GM18867 (cell line): ENCODE measurements around the gene ELK4.

ENCODE experiments used
- ATAC-seq: cut with Tn5 transposase; IDR thresholded peaks from one replicate; pipeline ENCODE4 v1.9.1; 2021; ENCODE audit warnings: mild to moderate bottlenecking, moderate library complexity; ENCODE audit not compliant: unreplicated experiment

The ELK4 gene

GRCh38 chr1:205582471-205583291 is 49.1 kb downstream of the ELK4 start:
- no peak for ATAC-seq

GRCh38 chr1:205582046-205582445 is 49.8 kb downstream of the ELK4 start:
- no peak for ATAC-seq

- no peak for ATAC-seq
These were observed 50.4 kb downstream of the ELK4 start for GRCh38 chr1:205581321-205581980.

GRCh38 chr1:205580923-205581180 is 51.0 kb downstream of the ELK4 start:
- ATAC-seq: no peak

- ATAC-seq: no peak
These were observed 51.5 kb downstream of the ELK4 start for GRCh38 chr1:205580140-205580922.

GRCh38 chr1:205579711-205580110 is 52.1 kb downstream of the ELK4 start:
- ATAC-seq: no peak

- ATAC-seq: no peak
These were observed 52.8 kb downstream of the ELK4 start for GRCh38 chr1:205578780-205579571.

- no peak for ATAC-seq
These were observed 53.7 kb downstream of the ELK4 start for GRCh38 chr1:205577874-205578658.

GRCh38 chr1:205576805-205577761 is 54.7 kb downstream of the ELK4 start:
- no peak for ATAC-seq

GRCh38 chr1:205576011-205576410 is 55.8 kb downstream of the ELK4 start:
- no peak for ATAC-seq

- ATAC-seq: no peak
These were observed 56.4 kb downstream of the ELK4 start for GRCh38 chr1:205575294-205575885.

GRCh38 chr1:205572421-205572820 is 59.4 kb downstream of the ELK4 start:
- no peak for ATAC-seq

- no peak for ATAC-seq
These were observed 60.1 kb downstream of the ELK4 start for GRCh38 chr1:205571747-205572146.

GRCh38 chr1:205570796-205571537 is 60.8 kb downstream of the ELK4 start:
- no peak for ATAC-seq

- no peak for ATAC-seq
These were observed 61.7 kb downstream of the ELK4 start for GRCh38 chr1:205570173-205570501.

- ATAC-seq: no peak
These were observed 62.2 kb downstream of the ELK4 start for GRCh38 chr1:205569411-205570172.
